GM12875 (cell line): Measurements from ENCODE around the gene CPPED1.

Source experiments
- H3K4me3 ChIP-seq: one replicate; pipeline ENCODE4 v1.5.1; 2011; ENCODE audit warnings: low read depth, low read length, control low read depth
- CTCF ChIP-seq: IDR thresholded peaks from 2 replicates; pipeline ENCODE4 v1.5.1; 2011; ENCODE audit warnings: low read depth, mild to moderate bottlenecking, control low read depth, inconsistent platforms, low read length, moderate library complexity, borderline replicate concordance; ENCODE audit not compliant: insufficient read depth

The CPPED1 gene

GRCh38 chr16:12697437-12697836, 106.2 kb downstream of the CPPED1 start:
- no peak for TF ChIP-seq CTCF

GRCh38 chr16:12695454-12695853, 108.2 kb downstream of the CPPED1 start:
- H3K4me3 ChIP-seq, result no peak overlapping the region
- TF ChIP-seq CTCF, result no peak

More at GRCh38 chr16:12697437-12697836, 106.2 kb downstream of the CPPED1 start:
- no peak overlapping the region for H3K4me3 ChIP-seq

- no peak for TF ChIP-seq CTCF
- no peak overlapping the region for H3K4me3 ChIP-seq
These were observed 113.7 kb downstream of the CPPED1 start for GRCh38 chr16:12690024-12690423.

GRCh38 chr16:12688951-12689850, 114.5 kb downstream of the CPPED1 start:
- no peak overlapping the region for H3K4me3 ChIP-seq
- no peak for TF ChIP-seq CTCF

GRCh38 chr16:12685806-12686205, 117.9 kb downstream of the CPPED1 start:
- TF ChIP-seq CTCF, result no peak
- no peak overlapping the region for H3K4me3 ChIP-seq

- no peak overlapping the region for H3K4me3 ChIP-seq
- TF ChIP-seq CTCF, result no peak
These were observed 121.1 kb downstream of the CPPED1 start for GRCh38 chr16:12682432-12683165.
